KMS-11 (cell line): ENCODE results near the gene NSG1.

Source experiments
- H2AFZ ChIP-seq: fragments of 200-600 bp; sonication (generic); 2 replicates; pipeline ENCODE4 v1.6.1; 2016; ENCODE audit warnings: antibody characterized with exemption, mixed run types, low read depth
- H3K27ac ChIP-seq: fragments of 200-600 bp; sonication (generic); 2 replicates; pipeline ENCODE4 v1.6.1; 2016; ENCODE audit warnings: mild to moderate bottlenecking, mixed run types
- H3K27me3 ChIP-seq: fragments of 200-600 bp; sonication (generic); 2 replicates; pipeline ENCODE4 v1.6.1; 2017; ENCODE audit warnings: mild to moderate bottlenecking, low read depth, mixed run types, moderate library complexity; ENCODE audit not compliant: insufficient read depth
- H3K36me3 ChIP-seq: fragments of 200-600 bp; sonication (generic); 2 replicates; pipeline ENCODE4 v1.6.1; 2017; ENCODE audit warnings: mild to moderate bottlenecking, mixed run types; ENCODE audit not compliant: insufficient read depth
- H3K4me1 ChIP-seq: fragments of 200-600 bp; sonication (generic); 2 replicates; pipeline ENCODE4 v1.6.1; 2016; ENCODE audit warnings: mild to moderate bottlenecking, low read depth, mixed run types; ENCODE audit not compliant: poor library complexity, severe bottlenecking
- H3K4me2 ChIP-seq: fragments of 200-600 bp; sonication (generic); 2 replicates; pipeline ENCODE4 v1.7.0; 2016; ENCODE audit warnings: mild to moderate bottlenecking, mixed run types
- H3K4me3 ChIP-seq: fragments of 200-600 bp; sonication (generic); IDR thresholded peaks from 2 replicates; pipeline ENCODE4 v1.6.1; 2017; ENCODE audit warnings: low read depth, low read length, mixed read lengths; ENCODE audit not compliant: insufficient read depth
- H3K79me2 ChIP-seq: fragments of 200-600 bp; sonication (generic); 2 replicates; pipeline ENCODE4 v1.6.1; 2016; ENCODE audit warnings: low read depth, mixed run types; ENCODE audit not compliant: insufficient read depth
- H3K9ac ChIP-seq: fragments of 200-600 bp; sonication (generic); 2 replicates; pipeline ENCODE4 v1.6.1; 2016; ENCODE audit warnings: mild to moderate bottlenecking, mixed run types
- H4K20me1 ChIP-seq: fragments of 200-600 bp; sonication (generic); 2 replicates; pipeline ENCODE4 v1.6.1; 2016; ENCODE audit warnings: mild to moderate bottlenecking, mixed run types; ENCODE audit not compliant: insufficient read depth
- CTCF ChIP-seq: fragments of 200-600 bp; sonication (generic); conservative IDR thresholded peaks from 2 replicates; pipeline ENCODE4 v1.6.1; 2017; ENCODE audit warnings: low read depth, mild to moderate bottlenecking, antibody characterized with exemption, low read length, moderate library complexity, mixed read lengths

Gene NSG1

DNA sequence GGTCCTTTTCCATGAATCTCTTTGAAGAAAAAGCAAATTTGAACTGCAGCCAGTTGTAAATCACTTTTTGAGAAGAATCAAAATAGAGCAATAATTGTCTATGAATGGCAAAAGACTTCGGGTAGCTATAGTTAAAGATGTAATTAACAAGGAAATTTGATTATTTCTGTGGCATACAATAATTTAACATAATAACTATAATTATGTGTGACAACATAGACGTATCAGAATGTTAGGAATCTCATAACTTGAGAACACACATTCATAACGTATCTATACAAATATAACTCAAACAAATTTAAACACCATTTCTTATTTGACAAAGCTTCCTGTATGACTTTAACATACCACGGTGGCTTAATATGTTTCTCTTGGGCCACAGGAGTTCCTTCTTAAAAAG is 36.0 kb upstream of the NSG1 start:
- Histone ChIP-seq H3K4me3 (no peak overlapping the region), H2AFZ (no peak overlapping the region), H3K4me1 (peaks cover 5% of the 10 kb centered on the region), H3K79me2 (no peaks in the 10 kb centered on the region), H3K36me3 (no peaks in the 10 kb centered on the region), H4K20me1 (no peaks in the 10 kb centered on the region), H3K27me3 (no peaks in the 10 kb centered on the region), H3K27ac (no peak overlapping the region), H3K9ac (no peak overlapping the region), H3K4me2 (no peak overlapping the region)
- TF ChIP-seq CTCF = no peak

- no peaks in the 10 kb centered on the region for H3K27me3 ChIP-seq
These were observed 31.6 kb upstream of the NSG1 start for GRCh38 chr4:4355302-4355701.

DNA sequence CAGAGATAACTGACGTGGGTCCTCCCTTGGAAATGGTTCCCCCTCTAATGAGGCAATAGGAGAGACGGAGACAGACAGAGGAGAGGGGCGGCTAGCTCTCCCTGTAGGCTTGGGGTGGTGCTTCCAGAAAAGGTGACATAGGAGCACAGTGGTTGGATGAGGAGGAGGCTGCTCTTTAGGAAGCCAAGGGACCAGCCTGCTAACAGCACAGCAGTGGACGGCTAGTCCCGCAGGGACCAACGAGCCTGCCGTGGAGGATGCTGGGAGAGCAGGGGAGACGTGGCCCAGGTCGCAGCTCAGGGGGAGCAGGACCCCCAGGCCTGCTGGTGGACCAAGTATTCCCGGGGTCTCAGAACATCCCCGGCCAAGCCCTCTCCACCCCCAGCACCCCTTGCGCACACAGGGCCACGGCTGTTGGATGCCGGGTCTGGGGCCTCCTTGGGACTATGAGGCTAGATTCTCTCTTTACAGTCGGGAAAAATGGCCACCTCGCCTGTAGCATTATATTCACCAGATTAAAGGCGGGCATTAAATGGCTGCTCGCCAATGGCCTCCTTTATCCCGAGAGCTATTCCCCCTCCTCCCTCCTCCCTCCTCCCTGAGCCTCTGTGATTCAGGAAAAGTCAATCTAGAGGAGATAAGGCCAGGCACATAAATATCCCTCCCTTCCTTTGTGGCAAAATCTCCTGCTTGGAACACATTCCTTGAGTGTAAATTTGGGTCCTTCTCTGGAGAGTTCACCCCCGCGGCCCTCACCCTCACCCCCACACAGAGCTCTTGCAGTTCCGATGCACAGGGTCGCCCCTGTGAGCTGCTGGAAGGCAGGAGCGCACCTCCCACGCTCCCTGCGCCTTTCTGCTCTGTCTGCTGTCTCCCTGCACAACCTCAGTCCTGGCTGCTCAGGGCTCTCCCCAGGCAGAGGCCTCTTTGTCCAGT is 30.5 kb upstream of the NSG1 start:
- Histone ChIP-seq H3K79me2 (no peaks in the 10 kb centered on the region), H3K4me2 (no peak overlapping the region), H4K20me1 (no peaks in the 10 kb centered on the region), H3K4me1 (no peaks in the 10 kb centered on the region), H3K4me3 (no peak overlapping the region), H3K9ac (no peak overlapping the region), H3K36me3 (no peaks in the 10 kb centered on the region), H3K27me3 (no peaks in the 10 kb centered on the region), H3K27ac (no peak overlapping the region), H2AFZ (no peak overlapping the region)
- TF ChIP-seq CTCF = no peak

More at GRCh38 chr4:4355302-4355701, 31.6 kb upstream of the NSG1 start:
- Histone ChIP-seq H3K4me3 (no peak overlapping the region), H4K20me1 (no peaks in the 10 kb centered on the region), H3K36me3 (no peaks in the 10 kb centered on the region), H2AFZ (no peak overlapping the region), H3K4me1 (no peaks in the 10 kb centered on the region), H3K79me2 (no peaks in the 10 kb centered on the region), H3K27ac (no peak overlapping the region), H3K9ac (no peak overlapping the region), H3K4me2 (no peak overlapping the region)
- TF ChIP-seq CTCF = no peak

- no peak overlapping the region for H3K4me3 ChIP-seq
- no peak overlapping the region for H3K9ac ChIP-seq
- H4K20me1 ChIP-seq = no peaks in the 10 kb centered on the region
- H3K4me1 ChIP-seq = no peaks in the 10 kb centered on the region
- H3K27me3 ChIP-seq = no peaks in the 10 kb centered on the region
- no peak overlapping the region for H3K27ac ChIP-seq
- H3K79me2 ChIP-seq = no peaks in the 10 kb centered on the region
- H2AFZ ChIP-seq = no peak overlapping the region
- no peak overlapping the region for H3K4me2 ChIP-seq
- H3K36me3 ChIP-seq = no peaks in the 10 kb centered on the region
- no peak for TF ChIP-seq CTCF
These were observed 28.6 kb upstream of the NSG1 start for GRCh38 chr4:4358093-4358854.
